Measurements from ENCODE around the gene KLHL13. TPM values are rescaled to one million over a fixed set of nuclear protein-coding genes. Genes with fewer than 3 reads are reported as not detected.

Gene KLHL13, protein sequence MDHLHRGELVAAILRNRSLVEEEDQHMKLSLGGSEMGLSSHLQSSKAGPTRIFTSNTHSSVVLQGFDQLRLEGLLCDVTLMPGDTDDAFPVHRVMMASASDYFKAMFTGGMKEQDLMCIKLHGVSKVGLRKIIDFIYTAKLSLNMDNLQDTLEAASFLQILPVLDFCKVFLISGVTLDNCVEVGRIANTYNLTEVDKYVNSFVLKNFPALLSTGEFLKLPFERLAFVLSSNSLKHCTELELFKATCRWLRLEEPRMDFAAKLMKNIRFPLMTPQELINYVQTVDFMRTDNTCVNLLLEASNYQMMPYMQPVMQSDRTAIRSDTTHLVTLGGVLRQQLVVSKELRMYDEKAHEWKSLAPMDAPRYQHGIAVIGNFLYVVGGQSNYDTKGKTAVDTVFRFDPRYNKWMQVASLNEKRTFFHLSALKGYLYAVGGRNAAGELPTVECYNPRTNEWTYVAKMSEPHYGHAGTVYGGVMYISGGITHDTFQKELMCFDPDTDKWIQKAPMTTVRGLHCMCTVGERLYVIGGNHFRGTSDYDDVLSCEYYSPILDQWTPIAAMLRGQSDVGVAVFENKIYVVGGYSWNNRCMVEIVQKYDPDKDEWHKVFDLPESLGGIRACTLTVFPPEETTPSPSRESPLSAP
- 1.3 TPM in 2 replicates for total RNA-seq

GRCh38 chrX:118116713-118117550 is at the start of gene KLHL13:
Gene KLHL13, minus strand, starts transcription at chrX:118116810. Its CDS starts 88,337 bp downstream, at chrX:118028473.

Small RNA genes within 50 kb of the gene (small RNA-seq; reads per million reads assigned to genes)
- gene RF00019: not detected
- gene TUBB4BP3: not detected

Other genes with a start within 250 kb of the KLHL13 start
- 20.2 and 20.3 TPM in 2 replicates for gene WDR44, start 229.3 kb upstream of the KLHL13 start, total RNA-seq

All from hair follicle dermal papilla cell (primary cell).